ENCODE data around the gene PRRT1B. TPM values are rescaled to one million over a fixed set of nuclear protein-coding genes. Genes with fewer than 3 reads are reported as not detected.

PRRT1B gene
- total RNA-seq, 4 donors from 2014 or later: not detected

DNA sequence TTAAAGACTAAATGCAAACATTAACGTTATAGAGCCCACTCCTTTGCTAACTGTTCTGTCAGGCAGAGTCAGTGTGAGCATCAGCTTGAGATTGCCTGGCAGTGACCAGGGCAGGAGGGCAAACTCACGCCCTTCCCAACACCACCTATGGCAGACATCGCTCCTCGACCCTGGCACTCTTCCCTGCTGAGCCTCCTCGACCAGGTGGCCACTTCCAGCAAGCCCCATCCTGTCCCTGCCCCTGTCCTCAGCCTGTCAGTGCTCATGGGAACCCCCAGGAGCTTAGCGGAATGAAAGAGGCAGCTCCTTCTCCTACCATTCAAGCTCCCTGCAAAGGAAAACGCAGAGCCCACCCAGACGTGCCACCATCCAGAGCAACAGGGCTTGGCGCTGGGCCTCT lies 42.0 kb downstream of the PRRT1B start:
- no peaks in the 10 kb centered on the region for H3K27me3 ChIP-seq
- H3K27ac ChIP-seq: no peak overlapping the region
- 83% methylated on average over 7 of the region's 9 CpGs; no CpG with 5 or more reads in 1 of the 2 donors for WGBS, 2 donors (ENCODE audit: low coverage in 1 of 2)
- peaks cover 0 to 14% (median 0%) of the 10 kb centered on the region in 3 donors for H3K4me1 ChIP-seq
- peaks cover 0 to 85% of the 10 kb centered on the region in 2 donors for H3K36me3 ChIP-seq
- TF ChIP-seq, protein P1, sequence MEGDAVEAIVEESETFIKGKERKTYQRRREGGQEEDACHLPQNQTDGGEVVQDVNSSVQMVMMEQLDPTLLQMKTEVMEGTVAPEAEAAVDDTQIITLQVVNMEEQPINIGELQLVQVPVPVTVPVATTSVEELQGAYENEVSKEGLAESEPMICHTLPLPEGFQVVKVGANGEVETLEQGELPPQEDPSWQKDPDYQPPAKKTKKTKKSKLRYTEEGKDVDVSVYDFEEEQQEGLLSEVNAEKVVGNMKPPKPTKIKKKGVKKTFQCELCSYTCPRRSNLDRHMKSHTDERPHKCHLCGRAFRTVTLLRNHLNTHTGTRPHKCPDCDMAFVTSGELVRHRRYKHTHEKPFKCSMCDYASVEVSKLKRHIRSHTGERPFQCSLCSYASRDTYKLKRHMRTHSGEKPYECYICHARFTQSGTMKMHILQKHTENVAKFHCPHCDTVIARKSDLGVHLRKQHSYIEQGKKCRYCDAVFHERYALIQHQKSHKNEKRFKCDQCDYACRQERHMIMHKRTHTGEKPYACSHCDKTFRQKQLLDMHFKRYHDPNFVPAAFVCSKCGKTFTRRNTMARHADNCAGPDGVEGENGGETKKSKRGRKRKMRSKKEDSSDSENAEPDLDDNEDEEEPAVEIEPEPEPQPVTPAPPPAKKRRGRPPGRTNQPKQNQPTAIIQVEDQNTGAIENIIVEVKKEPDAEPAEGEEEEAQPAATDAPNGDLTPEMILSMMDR (IDR thresholded peaks at IDR 0.05): no peak
- TF ChIP-seq EP300 (IDR thresholded peaks at IDR 0.05) (no peak), POLR2A (IDR thresholded peaks at IDR 0.05) (no peak), POLR2AphosphoS5 (IDR thresholded peaks at IDR 0.05) (no peak)
- no peak for ATAC-seq
- H3K9me3 ChIP-seq: no peaks in the 10 kb centered on the region
- H3K4me3 ChIP-seq: no peak overlapping the region

DNA sequence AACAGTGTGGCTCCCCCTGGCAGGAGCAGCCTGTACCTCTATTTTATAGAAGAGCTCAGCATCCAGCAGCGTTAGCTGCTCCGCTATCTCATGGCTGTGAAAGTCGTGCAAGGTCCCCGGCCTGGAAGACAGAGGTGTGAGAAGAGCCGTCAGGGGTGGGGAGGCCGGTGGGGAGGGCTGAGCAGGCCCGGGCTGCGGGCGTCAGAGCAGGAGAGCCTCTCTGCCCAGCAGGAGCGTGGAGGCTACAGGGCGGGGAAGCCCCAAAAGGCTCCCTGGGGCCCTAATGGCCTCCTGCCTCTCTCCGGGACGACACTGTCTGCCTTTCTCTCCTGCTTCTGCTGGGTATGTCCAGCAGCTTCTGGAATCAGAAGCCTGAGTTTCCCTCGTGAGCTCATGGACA lies 42.6 kb downstream of the PRRT1B start:
- Histone ChIP-seq H3K9me3 (no peaks in the 10 kb centered on the region), H3K27ac (no peak overlapping the region), H3K4me1 (peaks cover 0 to 14% (median 0%) of the 10 kb centered on the region in 3 donors), H3K36me3 (peaks cover 0 to 82% of the 10 kb centered on the region in 2 donors), H3K4me3 (no peak overlapping the region), H3K27me3 (no peaks in the 10 kb centered on the region)
- no peak for ATAC-seq
- no peak for TF ChIP-seq POLR2AphosphoS5 (IDR thresholded peaks at IDR 0.05)
- TF ChIP-seq EP300 (IDR thresholded peaks at IDR 0.05): no peak
- no peak for TF ChIP-seq POLR2A (IDR thresholded peaks at IDR 0.05)
- TF ChIP-seq, protein P1 (IDR thresholded peaks at IDR 0.05): no peak
- WGBS, 2 donors (ENCODE audit: low coverage in 1 of 2): no CpG with 5 or more reads among the region's 14 CpGs

DNA sequence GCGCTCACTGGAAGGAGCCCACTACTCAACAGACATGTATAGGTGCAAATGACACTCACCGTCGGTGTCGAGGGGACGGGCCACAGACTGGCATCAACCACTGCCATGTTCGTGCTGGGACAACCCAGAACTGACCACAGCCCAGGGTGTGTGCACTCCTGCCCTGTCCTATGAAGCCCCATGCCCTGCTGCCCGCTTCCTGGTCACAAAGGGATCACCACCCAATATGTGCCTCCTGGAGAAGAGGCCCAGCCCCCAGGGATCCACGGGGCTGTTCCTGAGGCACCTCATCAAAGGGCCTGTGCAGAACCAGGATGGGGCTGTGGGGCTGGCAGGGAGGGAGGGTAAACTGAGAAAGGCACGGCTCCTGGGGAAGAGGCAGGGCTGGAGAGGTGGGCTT lies 43.1 kb downstream of the PRRT1B start:
- WGBS, 2 donors (ENCODE audit: low coverage in 1 of 2): 100% methylated on average over 5 of the region's 9 CpGs; no CpG with 5 or more reads in 1 of the 2 donors
- no peak overlapping the region for H3K27ac ChIP-seq
- peaks cover 0 to 82% of the 10 kb centered on the region in 2 donors for H3K36me3 ChIP-seq

DNA sequence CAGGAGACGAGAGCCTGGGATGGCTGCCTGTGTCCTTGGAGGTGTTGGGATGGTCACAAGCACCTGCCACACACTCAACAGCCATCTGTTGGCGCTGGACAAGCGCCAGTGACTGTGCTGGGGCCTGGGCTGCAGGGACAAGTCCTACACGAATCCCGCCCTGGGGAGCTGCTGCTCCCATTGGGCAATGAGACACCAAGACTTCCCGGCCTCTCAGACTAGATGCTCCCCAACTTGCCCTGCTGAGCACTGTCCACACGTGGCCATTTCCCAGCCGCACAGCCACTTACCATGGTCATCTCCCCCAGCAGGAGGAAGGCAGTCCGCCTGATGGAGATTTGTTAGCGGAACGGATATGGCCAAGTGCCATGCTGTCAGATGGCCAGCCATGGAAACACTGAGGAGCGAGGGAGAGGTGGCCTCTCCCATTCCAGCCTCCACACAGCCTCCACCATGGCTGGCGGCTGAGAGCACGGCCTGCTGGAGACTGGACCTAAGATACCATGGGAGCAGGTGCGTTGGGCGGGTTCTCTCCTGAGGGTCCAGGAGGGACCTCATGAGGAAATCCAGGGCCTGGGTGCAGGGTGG lies 43.9 kb downstream of the PRRT1B start:
- peaks cover 0 to 82% of the 10 kb centered on the region in 2 donors for H3K36me3 ChIP-seq
- ATAC-seq: no peak

More for the DNA sequence above, 43.1 kb downstream of the PRRT1B start:
- H3K9me3 ChIP-seq: no peaks in the 10 kb centered on the region
- H3K4me3 ChIP-seq: no peak overlapping the region
- no peak for ATAC-seq
- H3K27me3 ChIP-seq: no peaks in the 10 kb centered on the region
- peaks cover 0 to 14% (median 0%) of the 10 kb centered on the region in 3 donors for H3K4me1 ChIP-seq
- no peak for TF ChIP-seq POLR2AphosphoS5 (IDR thresholded peaks at IDR 0.05)
- TF ChIP-seq, protein P1 (IDR thresholded peaks at IDR 0.05): no peak
- TF ChIP-seq EP300 (IDR thresholded peaks at IDR 0.05): no peak
- no peak for TF ChIP-seq POLR2A (IDR thresholded peaks at IDR 0.05)

More for the DNA sequence above, 43.9 kb downstream of the PRRT1B start:
- TF ChIP-seq POLR2A (IDR thresholded peaks at IDR 0.05): no peak
- TF ChIP-seq EP300 (IDR thresholded peaks at IDR 0.05): no peak
- TF ChIP-seq, protein P1 (IDR thresholded peaks at IDR 0.05): no peak
- Histone ChIP-seq H3K27ac (no peak overlapping the region), H3K4me3 (no peak overlapping the region), H3K4me1 (peaks cover 0 to 14% (median 0%) of the 10 kb centered on the region in 3 donors), H3K9me3 (no peaks in the 10 kb centered on the region), H3K27me3 (no peaks in the 10 kb centered on the region)
- WGBS, 2 donors (ENCODE audit: low coverage in 1 of 2): 97 to 100% methylated on average over 2 to 6 of the region's 16 CpGs

Measured in gastroesophageal sphincter (tissue), 4 donors.